WTC11 (cell line): ENCODE measurements around the gene RFLNA. TPM values are rescaled to one million over a fixed set of nuclear protein-coding genes. Genes with fewer than 3 reads are reported as not detected.

Source experiments
- ATAC-seq: fragments of 200-7000 bp; cut with Tn5 transposase; 2 replicates; pipeline ENCODE4 v1.10.0; 2021; ENCODE audit warnings: mild to moderate bottlenecking, moderate library complexity
- CTCF ChIA-PET: fragments of 300-600 bp; sonication (Branson Sonifier 250); formaldehyde crosslinking; loops from one replicate; lab custom pipeline; 2021; ENCODE audit warnings: antibody characterized with exemption; lab: Charles Lee
- POLR2A ChIA-PET: fragments of 350-600 bp; sonication (Branson Sonifier 250); formaldehyde crosslinking; loops from one replicate; lab custom pipeline; 2021; ENCODE audit warnings: antibody characterized with exemption; lab: Charles Lee
- DNase-seq: peaks from one replicate; pipeline ENCODE4 v3.0.0; 2021; ENCODE audit warnings: low spot score
- H3K27ac Mint-ChIP-seq: 2 replicates; pipeline ENCODE4 v1.8.0; 2021; ENCODE audit warnings: mixed read lengths
- H3K27me3 Mint-ChIP-seq: 2 replicates; pipeline ENCODE4 v1.8.0; 2021; ENCODE audit warnings: low read depth, mild to moderate bottlenecking, moderate library complexity, mixed read lengths
- H3K36me3 Mint-ChIP-seq: 2 replicates; pipeline ENCODE4 v1.8.0; 2021; ENCODE audit warnings: mixed read lengths
- H3K4me1 Mint-ChIP-seq: 2 replicates; pipeline ENCODE4 v1.8.0; 2022; ENCODE audit warnings: mixed read lengths
- H3K4me3 Mint-ChIP-seq: 2 replicates; pipeline ENCODE4 v1.8.0; 2021; ENCODE audit warnings: mild to moderate bottlenecking, moderate library complexity, mixed read lengths
- H3K9me3 Mint-ChIP-seq: 2 replicates; pipeline ENCODE4 v1.8.0; 2021; ENCODE audit warnings: mixed read lengths
- ERG ChIP-seq: fragments of 250-450 bp; sonication (Bioruptor Pico); IDR thresholded peaks from 2 replicates; pipeline ENCODE4 v1.8.0; 2021; ENCODE audit warnings: mild to moderate bottlenecking
- ETV6 ChIP-seq: sonication (generic); formaldehyde crosslinking; IDR thresholded peaks from 2 replicates; pipeline ENCODE4 v1.8.1; 2022; ENCODE audit warnings: mild to moderate bottlenecking, missing genetic modification reagents
- FOXP1 ChIP-seq: sonication (generic); formaldehyde crosslinking; IDR thresholded peaks from 2 replicates; pipeline ENCODE4 v1.8.0; 2022; ENCODE audit warnings: missing genetic modification reagents, mild to moderate bottlenecking, moderate library complexity, borderline replicate concordance
- GRHL2 ChIP-seq: fragments of 250-450 bp; sonication (Bioruptor Pico); IDR thresholded peaks from 2 replicates; pipeline ENCODE4 v1.8.0; 2022; ENCODE audit warnings: mild to moderate bottlenecking, moderate library complexity; ENCODE audit not compliant: insufficient replicate concordance, severe bottlenecking
- GTF2I ChIP-seq: fragments of 250-450 bp; sonication (Bioruptor Pico); conservative IDR thresholded peaks from 2 replicates; pipeline ENCODE4 v1.4.0; 2021; ENCODE audit warnings: mild to moderate bottlenecking
- IRF2 ChIP-seq: sonication (generic); formaldehyde crosslinking; IDR thresholded peaks from 2 replicates; pipeline ENCODE4 v1.8.0; 2022; ENCODE audit warnings: low read depth, missing genetic modification reagents, borderline replicate concordance
- MLX ChIP-seq: sonication (generic); formaldehyde crosslinking; IDR thresholded peaks from 2 replicates; pipeline ENCODE4 v1.8.1; 2023; ENCODE audit warnings: mild to moderate bottlenecking, missing genetic modification reagents, moderate library complexity
- NFE2L1 ChIP-seq: sonication (generic); formaldehyde crosslinking; IDR thresholded peaks from 2 replicates; pipeline ENCODE4 v1.8.1; 2023; ENCODE audit warnings: missing genetic modification reagents
- OVOL2 ChIP-seq: fragments of 250-450 bp; sonication (Bioruptor Pico); IDR thresholded peaks from 2 replicates; pipeline ENCODE4 v1.9.0; 2021; ENCODE audit warnings: mild to moderate bottlenecking, borderline replicate concordance
- PRRX2 ChIP-seq: fragments of 250-450 bp; sonication (Bioruptor Pico); IDR thresholded peaks from 2 replicates; pipeline ENCODE4 v1.8.0; 2021; ENCODE audit warnings: mild to moderate bottlenecking
- RORB ChIP-seq: fragments of 250-450 bp; sonication (Bioruptor Pico); IDR thresholded peaks from 2 replicates; pipeline ENCODE4 v1.9.0; 2021; ENCODE audit warnings: mild to moderate bottlenecking
- SP1 ChIP-seq: sonication (generic); formaldehyde crosslinking; conservative IDR thresholded peaks from 2 replicates; pipeline ENCODE4 v1.8.1; 2022; ENCODE audit warnings: missing genetic modification reagents
- TCF7 ChIP-seq: sonication (generic); formaldehyde crosslinking; IDR thresholded peaks from 2 replicates; pipeline ENCODE4 v1.8.0; 2022; ENCODE audit warnings: mild to moderate bottlenecking, low read depth, missing genetic modification reagents, moderate library complexity
- ZNF671 ChIP-seq: fragments of 250-450 bp; sonication (Bioruptor Pico); IDR thresholded peaks from 2 replicates; pipeline ENCODE4 v1.8.0; 2021; ENCODE audit warnings: mild to moderate bottlenecking
- total RNA-seq: library from RNA; stranded (reverse); gene quantifications from 3 replicates; pipeline ENCODE4 v1.2.3, GENCODE V29; 2021
- TF ChIP-seq, protein P1 (sequence below): sonication (generic); formaldehyde crosslinking; IDR thresholded peaks from 2 replicates; pipeline ENCODE4 v1.8.0; 2022; ENCODE audit warnings: mild to moderate bottlenecking, missing genetic modification reagents
- TF ChIP-seq, protein P2 (sequence below): fragments of 200-600 bp; IDR thresholded peaks from 2 replicates; pipeline ENCODE4 v1.8.0; 2022; ENCODE audit warnings: antibody characterized with exemption
- TF ChIP-seq, protein P3 (sequence below): sonication (generic); formaldehyde crosslinking; IDR thresholded peaks from 2 replicates; pipeline ENCODE4 v1.8.0; 2023; ENCODE audit warnings: missing genetic modification reagents
- TF ChIP-seq, protein P4 (sequence below): sonication (generic); formaldehyde crosslinking; IDR thresholded peaks from 2 replicates; pipeline ENCODE4 v1.8.1; 2023; ENCODE audit warnings: mild to moderate bottlenecking, missing genetic modification reagents, moderate library complexity
- TF ChIP-seq, protein P5 (sequence below): fragments of 250-450 bp; sonication (Bioruptor Pico); IDR thresholded peaks from 2 replicates; pipeline ENCODE4 v2.1.2; 2022; ENCODE audit warnings: mild to moderate bottlenecking, moderate library complexity
- TF ChIP-seq, protein P6 (sequence below): sonication (generic); formaldehyde crosslinking; IDR thresholded peaks from 2 replicates; pipeline ENCODE4 v1.8.0; 2023; ENCODE audit warnings: mild to moderate bottlenecking, missing genetic modification reagents

Gene RFLNA
- total RNA-seq, 1 experiment from 2014 or later = 6.3 TPM

- Mint-ChIP-seq H3K27ac (no peak overlapping the region), H3K4me3 (no peak overlapping the region), H3K36me3 (peaks cover 35% of the 10 kb centered on the region), H3K9me3 (no peaks in the 10 kb centered on the region), H3K4me1 (no peaks in the 10 kb centered on the region), H3K27me3 (no peaks in the 10 kb centered on the region)
- TF ChIP-seq GTF2I (CRISPR knock-in tag) (no peak), GRHL2 (CRISPR knock-in tag) (no peak), IRF2 (no peak), SP1 (CRISPR knock-in tag) (no peak), MLX (no peak), ERG (CRISPR knock-in tag) (no peak), OVOL2 (CRISPR knock-in tag) (no peak), PRRX2 (CRISPR knock-in tag) (no peak), RORB (CRISPR knock-in tag) (no peak), ETV6 (CRISPR knock-in tag) (no peak), TCF7 (CRISPR knock-in tag) (no peak), NFE2L1 (CRISPR knock-in tag) (no peak), ZNF671 (CRISPR knock-in tag) (no peak), FOXP1 (CRISPR knock-in tag) (no peak)
- TF ChIP-seq, protein P1, sequence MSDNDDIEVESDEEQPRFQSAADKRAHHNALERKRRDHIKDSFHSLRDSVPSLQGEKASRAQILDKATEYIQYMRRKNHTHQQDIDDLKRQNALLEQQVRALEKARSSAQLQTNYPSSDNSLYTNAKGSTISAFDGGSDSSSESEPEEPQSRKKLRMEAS (CRISPR knock-in tag) = no peak
- TF ChIP-seq, protein P2, sequence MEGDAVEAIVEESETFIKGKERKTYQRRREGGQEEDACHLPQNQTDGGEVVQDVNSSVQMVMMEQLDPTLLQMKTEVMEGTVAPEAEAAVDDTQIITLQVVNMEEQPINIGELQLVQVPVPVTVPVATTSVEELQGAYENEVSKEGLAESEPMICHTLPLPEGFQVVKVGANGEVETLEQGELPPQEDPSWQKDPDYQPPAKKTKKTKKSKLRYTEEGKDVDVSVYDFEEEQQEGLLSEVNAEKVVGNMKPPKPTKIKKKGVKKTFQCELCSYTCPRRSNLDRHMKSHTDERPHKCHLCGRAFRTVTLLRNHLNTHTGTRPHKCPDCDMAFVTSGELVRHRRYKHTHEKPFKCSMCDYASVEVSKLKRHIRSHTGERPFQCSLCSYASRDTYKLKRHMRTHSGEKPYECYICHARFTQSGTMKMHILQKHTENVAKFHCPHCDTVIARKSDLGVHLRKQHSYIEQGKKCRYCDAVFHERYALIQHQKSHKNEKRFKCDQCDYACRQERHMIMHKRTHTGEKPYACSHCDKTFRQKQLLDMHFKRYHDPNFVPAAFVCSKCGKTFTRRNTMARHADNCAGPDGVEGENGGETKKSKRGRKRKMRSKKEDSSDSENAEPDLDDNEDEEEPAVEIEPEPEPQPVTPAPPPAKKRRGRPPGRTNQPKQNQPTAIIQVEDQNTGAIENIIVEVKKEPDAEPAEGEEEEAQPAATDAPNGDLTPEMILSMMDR = no peak
- TF ChIP-seq, protein P3, sequence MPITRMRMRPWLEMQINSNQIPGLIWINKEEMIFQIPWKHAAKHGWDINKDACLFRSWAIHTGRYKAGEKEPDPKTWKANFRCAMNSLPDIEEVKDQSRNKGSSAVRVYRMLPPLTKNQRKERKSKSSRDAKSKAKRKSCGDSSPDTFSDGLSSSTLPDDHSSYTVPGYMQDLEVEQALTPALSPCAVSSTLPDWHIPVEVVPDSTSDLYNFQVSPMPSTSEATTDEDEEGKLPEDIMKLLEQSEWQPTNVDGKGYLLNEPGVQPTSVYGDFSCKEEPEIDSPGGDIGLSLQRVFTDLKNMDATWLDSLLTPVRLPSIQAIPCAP = no peak
- TF ChIP-seq, protein P4, sequence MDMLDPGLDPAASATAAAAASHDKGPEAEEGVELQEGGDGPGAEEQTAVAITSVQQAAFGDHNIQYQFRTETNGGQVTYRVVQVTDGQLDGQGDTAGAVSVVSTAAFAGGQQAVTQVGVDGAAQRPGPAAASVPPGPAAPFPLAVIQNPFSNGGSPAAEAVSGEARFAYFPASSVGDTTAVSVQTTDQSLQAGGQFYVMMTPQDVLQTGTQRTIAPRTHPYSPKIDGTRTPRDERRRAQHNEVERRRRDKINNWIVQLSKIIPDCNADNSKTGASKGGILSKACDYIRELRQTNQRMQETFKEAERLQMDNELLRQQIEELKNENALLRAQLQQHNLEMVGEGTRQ (CRISPR knock-in tag) = no peak
- TF ChIP-seq, protein P5, sequence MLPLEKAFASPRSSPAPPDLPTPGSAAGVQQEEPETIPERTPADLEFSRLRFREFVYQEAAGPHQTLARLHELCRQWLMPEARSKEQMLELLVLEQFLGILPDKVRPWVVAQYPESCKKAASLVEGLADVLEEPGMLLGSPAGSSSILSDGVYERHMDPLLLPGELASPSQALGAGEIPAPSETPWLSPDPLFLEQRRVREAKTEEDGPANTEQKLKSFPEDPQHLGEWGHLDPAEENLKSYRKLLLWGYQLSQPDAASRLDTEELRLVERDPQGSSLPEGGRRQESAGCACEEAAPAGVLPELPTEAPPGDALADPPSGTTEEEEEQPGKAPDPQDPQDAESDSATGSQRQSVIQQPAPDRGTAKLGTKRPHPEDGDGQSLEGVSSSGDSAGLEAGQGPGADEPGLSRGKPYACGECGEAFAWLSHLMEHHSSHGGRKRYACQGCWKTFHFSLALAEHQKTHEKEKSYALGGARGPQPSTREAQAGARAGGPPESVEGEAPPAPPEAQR (CRISPR knock-in tag) = no peak
- TF ChIP-seq, protein P6, sequence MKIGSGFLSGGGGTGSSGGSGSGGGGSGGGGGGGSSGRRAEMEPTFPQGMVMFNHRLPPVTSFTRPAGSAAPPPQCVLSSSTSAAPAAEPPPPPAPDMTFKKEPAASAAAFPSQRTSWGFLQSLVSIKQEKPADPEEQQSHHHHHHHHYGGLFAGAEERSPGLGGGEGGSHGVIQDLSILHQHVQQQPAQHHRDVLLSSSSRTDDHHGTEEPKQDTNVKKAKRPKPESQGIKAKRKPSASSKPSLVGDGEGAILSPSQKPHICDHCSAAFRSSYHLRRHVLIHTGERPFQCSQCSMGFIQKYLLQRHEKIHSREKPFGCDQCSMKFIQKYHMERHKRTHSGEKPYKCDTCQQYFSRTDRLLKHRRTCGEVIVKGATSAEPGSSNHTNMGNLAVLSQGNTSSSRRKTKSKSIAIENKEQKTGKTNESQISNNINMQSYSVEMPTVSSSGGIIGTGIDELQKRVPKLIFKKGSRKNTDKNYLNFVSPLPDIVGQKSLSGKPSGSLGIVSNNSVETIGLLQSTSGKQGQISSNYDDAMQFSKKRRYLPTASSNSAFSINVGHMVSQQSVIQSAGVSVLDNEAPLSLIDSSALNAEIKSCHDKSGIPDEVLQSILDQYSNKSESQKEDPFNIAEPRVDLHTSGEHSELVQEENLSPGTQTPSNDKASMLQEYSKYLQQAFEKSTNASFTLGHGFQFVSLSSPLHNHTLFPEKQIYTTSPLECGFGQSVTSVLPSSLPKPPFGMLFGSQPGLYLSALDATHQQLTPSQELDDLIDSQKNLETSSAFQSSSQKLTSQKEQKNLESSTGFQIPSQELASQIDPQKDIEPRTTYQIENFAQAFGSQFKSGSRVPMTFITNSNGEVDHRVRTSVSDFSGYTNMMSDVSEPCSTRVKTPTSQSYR (CRISPR knock-in tag) = no peak
- DNase-seq (no peak), ATAC-seq (no peak)
- POLR2A ChIA-PET = no interaction called here
- CTCF ChIA-PET = interaction anchor here (1.8 to 2.0 kb wide), 2 partner anchors 18 to 303 kb away, joined by 4 to 6 read pairs; no protein-coding TSS in a partner anchor
Measured at GRCh38 chr12:124334266-124334665, 39.4 kb downstream of the RFLNA start.
